Memory B cell (primary cell): ENCODE results near the gene ZNF43.
"Not testable (repeated sequence)": the region's sequence is repeated elsewhere in the genome, so short reads cannot be mapped to it uniquely, and the experiment has no call there.

Experiments
- ATAC-seq: fragments of 150-1000 bp; cut with Tn5 transposase; 2 replicates; pipeline ENCODE4 v1.10.0; 2021; ENCODE audit warnings: low read depth, mild to moderate bottlenecking, moderate library complexity
- DNase-seq, 2 donors: peaks; one replicate each; pipeline ENCODE4 v3.0.0; 2022; ENCODE audit warnings: low spot score in 2 of 2
- H3K27ac Mint-ChIP-seq: one replicate; pipeline ENCODE4 v1.8.0; 2022; ENCODE audit warnings: mild to moderate bottlenecking, moderate library complexity, mixed read lengths
- H3K27me3 Mint-ChIP-seq: one replicate; pipeline ENCODE4 v1.8.0; 2022; ENCODE audit warnings: mixed read lengths
- H3K36me3 Mint-ChIP-seq: one replicate; pipeline ENCODE4 v1.8.0; 2022; ENCODE audit warnings: mild to moderate bottlenecking, mixed read lengths
- H3K4me1 Mint-ChIP-seq: one replicate; pipeline ENCODE4 v1.8.0; 2022; ENCODE audit warnings: mixed read lengths
- H3K4me3 Mint-ChIP-seq: one replicate; pipeline ENCODE4 v1.8.0; 2022; ENCODE audit warnings: mild to moderate bottlenecking, moderate library complexity, mixed read lengths
- H3K9me3 Mint-ChIP-seq: one replicate; pipeline ENCODE4 v1.8.0; 2022; ENCODE audit warnings: mixed read lengths

Gene ZNF43

GRCh38 chr19:21841081-21841480, 5.1 kb upstream of the ZNF43 start:
- Mint-ChIP-seq H3K36me3 (peaks cover 34% of the 10 kb centered on the region), H3K4me3 (no peak overlapping the region), H3K27ac (no peak overlapping the region), H3K9me3 (no peaks in the 10 kb centered on the region), H3K4me1 (no peaks in the 10 kb centered on the region), H3K27me3 (no peaks in the 10 kb centered on the region)
- no peak for ATAC-seq
- DNase-seq, result no peak

- Mint-ChIP-seq H3K4me3 (no peak overlapping the region), H3K9me3 (no peaks in the 10 kb centered on the region), H3K4me1 (no peaks in the 10 kb centered on the region), H3K27me3 (no peaks in the 10 kb centered on the region), H3K36me3 (peaks cover 28% of the 10 kb centered on the region), H3K27ac (no peak overlapping the region)
- ATAC-seq (no peak), DNase-seq (no peak)
Measured at GRCh38 chr19:21839976-21840375, 4.0 kb upstream of the ZNF43 start.

- no peak for DNase-seq
- peaks cover 29% of the 10 kb centered on the region for H3K36me3 Mint-ChIP-seq
- H3K27ac Mint-ChIP-seq, result no peak overlapping the region
- H3K4me1 Mint-ChIP-seq, result peaks cover 7% of the 10 kb centered on the region
- no peak overlapping the region for H3K4me3 Mint-ChIP-seq
- ATAC-seq, result no peak
- no peaks in the 10 kb centered on the region for H3K27me3 Mint-ChIP-seq
- H3K9me3 Mint-ChIP-seq, result peaks cover 2% of the 10 kb centered on the region
Measured at GRCh38 chr19:21838646-21839045, 2.7 kb upstream of the ZNF43 start.

GRCh38 chr19:21835429-21835809, 563 bp downstream of the ZNF43 start:
- DNase-seq, result no peak
- H3K27me3 Mint-ChIP-seq, result no peaks in the 10 kb centered on the region
- peaks cover 12% of the 10 kb centered on the region for H3K4me1 Mint-ChIP-seq
- H3K4me3 Mint-ChIP-seq, result peak overlapping the region; percentile 99
- H3K36me3 Mint-ChIP-seq, result peaks cover 22% of the 10 kb centered on the region
- ATAC-seq, result no peak
- peaks cover 5% of the 10 kb centered on the region for H3K9me3 Mint-ChIP-seq
- H3K27ac Mint-ChIP-seq, result peak overlapping the region; percentile 96

GRCh38 chr19:21833733-21834132, 2.2 kb downstream of the ZNF43 start:
- peak overlapping the region; percentile 43 for H3K4me3 Mint-ChIP-seq
- H3K9me3 Mint-ChIP-seq, result peaks cover 11% of the 10 kb centered on the region
- DNase-seq (no peak), ATAC-seq (no peak)
- H3K27ac Mint-ChIP-seq, result peak overlapping the region; percentile 28
- H3K36me3 Mint-ChIP-seq, result peaks cover 24% of the 10 kb centered on the region
- H3K27me3 Mint-ChIP-seq, result no peaks in the 10 kb centered on the region
- peaks cover 15% of the 10 kb centered on the region for H3K4me1 Mint-ChIP-seq

- Mint-ChIP-seq H3K36me3 (peaks cover 31% of the 10 kb centered on the region), H3K4me3 (no peak overlapping the region), H3K27me3 (no peaks in the 10 kb centered on the region), H3K9me3 (peaks cover 2% of the 10 kb centered on the region), H3K27ac (no peak overlapping the region), H3K4me1 (peaks cover 2% of the 10 kb centered on the region)
- ATAC-seq (no peak), DNase-seq (no peak)
Measured at GRCh38 chr19:21824679-21825078, 11.3 kb downstream of the ZNF43 start.

GRCh38 chr19:21823224-21823623, 12.8 kb downstream of the ZNF43 start:
- peaks cover 40% of the 10 kb centered on the region for H3K36me3 Mint-ChIP-seq

GRCh38 chr19:21812448-21812847, 23.5 kb downstream of the ZNF43 start:
- Mint-ChIP-seq H3K27me3 (no peaks in the 10 kb centered on the region), H3K9me3 (peaks cover 6% of the 10 kb centered on the region), H3K4me1 (no peaks in the 10 kb centered on the region), H3K27ac (no peak overlapping the region), H3K36me3 (peaks cover 67% of the 10 kb centered on the region), H3K4me3 (no peak overlapping the region)
- DNase-seq (no peak), ATAC-seq (no peak)

More at GRCh38 chr19:21823224-21823623, 12.8 kb downstream of the ZNF43 start:
- Mint-ChIP-seq H3K27me3 (no peaks in the 10 kb centered on the region), H3K27ac (no peak overlapping the region), H3K9me3 (peaks cover 3% of the 10 kb centered on the region), H3K4me1 (no peaks in the 10 kb centered on the region), H3K4me3 (no peak overlapping the region)
- DNase-seq (no peak), ATAC-seq (no peak)

GRCh38 chr19:21808400-21809000, 27.5 kb downstream of the ZNF43 start:
- DNase-seq, H3K4me3 Mint-ChIP-seq, H3K27ac Mint-ChIP-seq, H3K4me1 Mint-ChIP-seq, H3K27me3 Mint-ChIP-seq, ATAC-seq, H3K9me3 Mint-ChIP-seq: not testable (repeated sequence)
- H3K36me3 Mint-ChIP-seq, result peaks cover 38% of the 10 kb centered on the region

GRCh38 chr19:21789466-21790085, 46.4 kb downstream of the ZNF43 start:
- Mint-ChIP-seq H3K27me3 (no peaks in the 10 kb centered on the region), H3K27ac (no peak overlapping the region), H3K4me1 (no peaks in the 10 kb centered on the region), H3K36me3 (no peaks in the 10 kb centered on the region), H3K4me3 (no peak overlapping the region), H3K9me3 (peaks cover 4% of the 10 kb centered on the region)
- ATAC-seq, result no peak
- DNase-seq, result no peak

- no peaks in the 10 kb centered on the region for H3K27me3 Mint-ChIP-seq
- H3K9me3 Mint-ChIP-seq, result peaks cover 4% of the 10 kb centered on the region
- no peaks in the 10 kb centered on the region for H3K4me1 Mint-ChIP-seq
- ATAC-seq, result no peak
- no peak for DNase-seq
- H3K4me3 Mint-ChIP-seq, result no peak overlapping the region
- H3K27ac Mint-ChIP-seq, result no peak overlapping the region
- no peaks in the 10 kb centered on the region for H3K36me3 Mint-ChIP-seq
Measured at GRCh38 chr19:21786936-21787335, 49.0 kb downstream of the ZNF43 start.

GRCh38 chr19:21775792-21776191, 60.2 kb downstream of the ZNF43 start:
- H3K9me3 Mint-ChIP-seq, H3K4me3 Mint-ChIP-seq, H3K36me3 Mint-ChIP-seq, H3K4me1 Mint-ChIP-seq, H3K27me3 Mint-ChIP-seq, H3K27ac Mint-ChIP-seq, ATAC-seq, DNase-seq: not testable (repeated sequence)

GRCh38 chr19:21767065-21767800, 68.7 kb downstream of the ZNF43 start, which contains the start of gene ZNF100:
Gene ZNF100, minus strand, starts transcription at chr19:21767579. Its CDS starts 150 bp downstream, at chr19:21767429.
- Mint-ChIP-seq H3K36me3 (peaks cover 8% of the 10 kb centered on the region), H3K27me3 (no peaks in the 10 kb centered on the region), H3K9me3 (no peaks in the 10 kb centered on the region), H3K4me1 (peaks cover 8% of the 10 kb centered on the region), H3K4me3 (peak within 1 kb of the TSS; percentile 94), H3K27ac (peak within 1 kb of the TSS; percentile 87)
- ATAC-seq, result peak; percentile 97
- peak; percentile 74 to 75 for DNase-seq

GRCh38 chr19:21766705-21767064, 69.3 kb downstream of the ZNF43 start:
- H3K9me3 Mint-ChIP-seq, H3K27me3 Mint-ChIP-seq, DNase-seq, H3K4me1 Mint-ChIP-seq: not testable (repeated sequence)
- ATAC-seq, result peak; percentile 2
- peaks cover 13% of the 10 kb centered on the region for H3K36me3 Mint-ChIP-seq
- H3K4me3 Mint-ChIP-seq, result peak overlapping the region; percentile 94
- H3K27ac Mint-ChIP-seq, result peak overlapping the region; percentile 87
